Epithelial cell of prostate (primary cell): ENCODE results near the gene RASA4.
"Not testable (repeated sequence)": the region's sequence is repeated elsewhere in the genome, so short reads cannot be mapped to it uniquely, and the experiment has no call there.

Experiments
- DNase-seq: peaks from one replicate; pipeline ENCODE4 v3.0.0-alpha.2; 2011; ENCODE audit warnings: low read depth, low spot score
- H3K27ac ChIP-seq: fragments of 450-650 bp; 2 replicates; pipeline ENCODE4 v1.5.1; 2017; ENCODE audit warnings: mild to moderate bottlenecking

RASA4 gene

GRCh38 chr7:102616507-102617125 is at the start of gene RASA4:
RASA4 (minus strand) TSS chr7:102616756; CDS start chr7:102616689, 67 bp downstream.
- not testable (repeated sequence) for DNase-seq, H3K27ac ChIP-seq

DNA sequence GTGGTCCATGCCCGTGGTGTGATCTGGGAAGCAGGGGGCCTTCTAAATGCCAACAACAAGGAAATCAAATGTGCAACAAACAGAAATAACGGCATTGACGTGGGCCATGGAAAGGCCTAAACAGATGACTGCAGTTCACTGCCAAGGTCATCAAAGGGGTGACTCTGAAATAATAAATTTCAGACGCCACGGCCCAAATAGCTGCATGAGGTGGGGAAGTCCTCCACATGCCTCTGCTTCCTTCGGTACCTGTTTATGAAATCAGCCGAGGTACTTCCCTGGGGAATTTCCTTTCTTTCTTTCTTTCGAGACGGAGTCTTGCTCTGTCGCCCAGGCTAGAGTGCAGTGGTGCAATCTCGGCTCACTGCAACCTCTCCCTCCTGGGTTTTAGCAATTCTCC is 48.2 kb upstream of the RASA4 start:
- DNase-seq, result not testable (repeated sequence)

DNA sequence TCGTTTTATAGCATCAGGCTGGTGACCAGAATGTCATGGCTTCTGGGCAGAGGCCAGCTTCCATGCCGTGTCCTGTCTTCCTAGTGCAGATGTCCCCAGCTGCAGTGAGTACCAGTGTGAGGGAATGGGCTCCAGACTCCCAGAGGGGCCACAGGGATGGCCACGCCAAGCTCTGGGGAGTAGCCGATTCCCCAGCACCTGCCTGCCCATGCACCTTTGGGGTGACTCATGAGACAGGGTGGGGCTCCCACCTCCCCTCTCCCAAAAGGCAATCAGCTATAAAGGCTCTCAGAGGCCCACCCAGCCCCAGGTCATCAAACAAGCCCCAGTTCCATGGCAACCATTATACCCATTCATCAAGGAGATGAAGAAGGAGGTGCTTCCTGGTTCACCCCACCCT is 33.4 kb upstream of the RASA4 start, which contains the start of gene SPDYE2B:
SPDYE2B (plus strand) TSS at position 396 of the 400 bp plus-strand sequence. CDS start 2,030 bp downstream, outside the sequence.
- H3K27ac ChIP-seq, DNase-seq: not testable (repeated sequence)

More for the DNA sequence above, 48.2 kb upstream of the RASA4 start:
- not testable (repeated sequence) for H3K27ac ChIP-seq

DNA sequence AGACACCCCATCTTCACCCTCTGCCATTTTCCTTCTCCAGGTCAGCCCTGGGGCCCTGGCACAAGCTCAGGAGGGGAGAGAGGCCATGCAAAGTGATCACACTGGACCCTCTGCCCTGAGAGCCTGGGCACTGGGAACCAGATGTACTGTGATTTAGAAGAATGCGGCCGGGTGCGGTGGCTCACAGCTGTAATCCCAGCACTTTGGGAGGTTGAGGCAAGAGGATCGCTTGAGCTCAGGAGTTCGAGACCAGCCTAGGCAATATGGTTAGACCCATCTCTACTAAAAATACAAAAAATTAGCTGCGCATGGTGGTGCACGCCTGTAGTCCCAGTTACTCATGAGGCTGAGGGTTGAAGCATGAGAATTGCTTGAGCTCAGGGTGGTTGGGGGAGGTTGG is 31.3 kb upstream of the RASA4 start:
- DNase-seq, H3K27ac ChIP-seq: not testable (repeated sequence)

GRCh38 chr7:102643404-102643803 is 26.8 kb upstream of the RASA4 start:
- DNase-seq, H3K27ac ChIP-seq: not testable (repeated sequence)

GRCh38 chr7:102642691-102643090 is 26.1 kb upstream of the RASA4 start, which contains the start of gene UPK3BL1:
UPK3BL1 (minus strand) TSS chr7:102642791; CDS start chr7:102642741, 50 bp downstream.
- not testable (repeated sequence) for DNase-seq, H3K27ac ChIP-seq

GRCh38 chr7:102638848-102639247 is 22.3 kb upstream of the RASA4 start:
- not testable (repeated sequence) for H3K27ac ChIP-seq

GRCh38 chr7:102636956-102637355 is 20.4 kb upstream of the RASA4 start:
- not testable (repeated sequence) for H3K27ac ChIP-seq, DNase-seq

More at GRCh38 chr7:102638848-102639247, 22.3 kb upstream of the RASA4 start:
- not testable (repeated sequence) for DNase-seq

GRCh38 chr7:102635354-102635753 is 18.8 kb upstream of the RASA4 start:
- H3K27ac ChIP-seq, DNase-seq: not testable (repeated sequence)

DNA sequence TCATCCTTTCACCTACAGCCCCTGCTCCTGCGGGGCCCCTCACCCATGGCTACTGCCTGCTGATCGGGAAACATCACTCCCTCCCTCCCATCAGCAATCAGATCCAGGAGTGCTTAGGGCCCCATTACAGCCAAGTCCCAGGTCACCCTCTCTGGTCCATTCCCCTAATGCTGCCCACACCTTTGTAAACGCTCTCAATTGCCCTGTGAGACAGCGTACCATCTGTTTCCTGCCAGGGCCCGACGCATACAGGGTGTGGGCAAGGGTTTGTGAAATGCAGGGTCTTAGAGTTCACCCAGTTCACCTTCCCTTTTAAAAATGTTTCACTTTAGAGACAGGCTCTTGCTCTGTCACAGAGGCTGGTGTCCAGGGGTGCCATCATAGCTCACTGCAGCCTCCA is 17.7 kb upstream of the RASA4 start:
- not testable (repeated sequence) for DNase-seq, H3K27ac ChIP-seq

DNA sequence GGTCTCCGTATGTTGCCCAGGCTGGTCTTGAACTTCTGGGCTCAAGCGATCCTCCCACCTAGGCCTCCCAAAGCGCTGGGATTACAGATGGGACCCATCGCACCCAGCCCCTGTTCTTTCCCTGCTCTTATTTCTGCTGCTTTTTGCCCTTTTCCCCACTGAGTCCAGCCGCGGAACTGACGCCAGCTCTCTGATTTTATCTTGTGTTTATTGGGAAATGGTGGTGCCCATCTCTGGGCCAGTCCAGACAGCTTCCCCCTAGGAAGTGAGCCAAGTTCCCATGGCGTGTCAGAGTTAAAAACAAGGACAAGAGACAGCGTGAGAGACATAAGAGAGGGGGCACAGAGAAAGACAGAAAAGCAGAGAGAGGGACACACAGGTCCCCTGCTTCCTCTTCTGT is 14.1 kb upstream of the RASA4 start:
- DNase-seq, H3K27ac ChIP-seq: not testable (repeated sequence)

DNA sequence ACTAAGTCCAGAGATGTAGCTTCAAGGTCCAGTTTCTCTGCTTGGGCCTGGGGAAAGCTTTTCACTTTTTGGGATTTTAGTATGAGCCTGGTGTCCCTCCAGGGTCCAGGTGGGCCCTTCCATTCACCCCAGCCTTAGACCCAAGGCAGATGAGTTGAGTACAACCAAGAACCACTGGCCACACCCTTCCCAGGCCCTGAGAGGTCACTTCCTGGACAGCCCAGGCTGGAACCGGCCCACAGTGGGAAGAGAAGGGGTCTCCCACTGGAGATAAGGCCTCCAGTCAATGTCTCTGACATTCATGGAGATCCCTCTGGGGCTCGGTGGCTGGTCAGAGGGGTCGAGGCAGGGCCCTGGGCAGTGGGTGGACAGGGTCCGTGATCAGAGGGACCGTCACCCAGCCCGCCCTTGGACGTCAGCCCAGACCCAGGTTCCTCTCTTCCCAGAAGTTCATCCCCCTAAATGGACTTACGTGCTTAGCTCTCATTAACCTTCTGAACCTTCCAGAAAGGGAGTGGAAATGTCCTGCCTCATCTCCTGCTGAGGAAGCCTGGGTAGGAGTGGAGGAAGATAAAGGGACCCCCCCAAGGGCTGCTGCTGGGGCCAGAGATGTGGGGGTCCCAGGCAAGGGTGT is 10.8 kb upstream of the RASA4 start:
- DNase-seq, H3K27ac ChIP-seq: not testable (repeated sequence)

- not testable (repeated sequence) for DNase-seq, H3K27ac ChIP-seq
These were observed 1.6 kb upstream of the RASA4 start for GRCh38 chr7:102618122-102618521.

DNA sequence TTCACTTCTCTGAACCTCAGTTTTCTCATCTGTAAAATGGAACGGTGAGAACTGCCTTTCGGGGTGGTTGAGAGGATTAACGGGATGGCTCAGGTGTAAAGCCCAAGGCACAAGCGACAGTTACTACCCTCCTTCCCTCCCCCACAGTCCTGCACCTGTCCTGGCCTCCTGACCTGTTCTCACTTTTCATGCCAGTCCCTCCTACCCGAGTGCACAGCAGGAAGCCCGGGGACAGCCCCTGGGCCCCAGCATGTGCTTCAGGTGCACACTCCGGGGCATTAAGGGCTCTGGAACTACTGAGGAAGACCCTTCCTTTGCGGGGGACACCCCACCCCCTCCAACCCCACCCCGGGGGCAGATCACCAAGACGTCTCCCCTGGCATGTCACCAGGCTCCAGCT is 626 bp downstream of the RASA4 start:
- not testable (repeated sequence) for DNase-seq, H3K27ac ChIP-seq

- not testable (repeated sequence) for DNase-seq, H3K27ac ChIP-seq
These were observed 1.7 kb downstream of the RASA4 start for GRCh38 chr7:102614873-102615272.

DNA sequence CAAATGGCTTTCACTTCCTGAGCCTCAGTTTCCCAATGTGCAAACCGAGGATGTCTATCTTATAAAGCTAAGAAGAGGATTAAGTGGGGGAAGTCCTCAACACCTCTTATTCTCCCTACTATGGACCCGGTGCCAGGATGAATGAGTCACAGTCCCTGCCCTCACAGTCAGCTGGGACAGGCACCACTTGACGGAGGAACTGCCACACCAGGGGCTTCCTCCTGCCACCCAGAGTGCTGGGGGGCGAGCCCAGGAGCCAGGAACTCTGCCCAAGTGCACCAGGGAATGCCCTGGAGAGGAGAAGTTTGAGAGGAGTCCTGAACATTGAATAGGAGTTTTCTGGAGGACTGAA is 2.2 kb downstream of the RASA4 start:
- DNase-seq, H3K27ac ChIP-seq: not testable (repeated sequence)

- not testable (repeated sequence) for H3K27ac ChIP-seq, DNase-seq
These were observed 2.8 kb downstream of the RASA4 start for GRCh38 chr7:102613575-102614345.

DNA sequence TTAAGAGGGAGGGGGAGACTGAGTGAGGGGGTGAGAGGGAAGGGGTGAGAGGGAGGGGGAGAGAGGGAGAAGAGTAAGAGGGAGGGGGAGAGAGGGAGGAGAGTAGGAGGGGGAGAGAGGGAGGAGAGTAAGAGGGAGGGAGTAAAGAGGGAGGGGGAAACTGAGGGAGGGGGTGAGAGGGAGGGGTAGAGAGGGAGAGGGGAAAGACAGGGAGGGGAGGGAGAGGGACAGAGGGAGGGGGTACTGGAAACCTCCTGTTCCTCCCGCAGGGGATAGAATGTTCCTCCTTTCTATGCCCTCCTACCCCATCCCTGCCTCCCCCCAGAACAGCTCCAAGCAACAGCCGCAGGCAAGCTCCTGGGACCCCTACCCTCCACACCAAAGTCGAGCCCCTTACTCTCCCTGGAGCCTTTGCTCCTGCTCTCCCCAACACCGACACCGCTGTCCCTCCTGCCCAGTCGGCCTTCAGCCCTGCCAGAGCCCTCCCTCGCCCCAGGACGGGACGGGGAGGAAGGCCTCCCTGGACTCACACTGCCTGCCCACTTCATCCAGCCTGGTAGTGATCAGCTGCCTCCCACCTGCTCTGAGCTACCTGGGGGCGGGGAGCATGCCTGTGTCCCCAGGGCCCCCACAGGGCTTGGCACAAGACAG is 4.8 kb downstream of the RASA4 start:
- DNase-seq, H3K27ac ChIP-seq: not testable (repeated sequence)

DNA sequence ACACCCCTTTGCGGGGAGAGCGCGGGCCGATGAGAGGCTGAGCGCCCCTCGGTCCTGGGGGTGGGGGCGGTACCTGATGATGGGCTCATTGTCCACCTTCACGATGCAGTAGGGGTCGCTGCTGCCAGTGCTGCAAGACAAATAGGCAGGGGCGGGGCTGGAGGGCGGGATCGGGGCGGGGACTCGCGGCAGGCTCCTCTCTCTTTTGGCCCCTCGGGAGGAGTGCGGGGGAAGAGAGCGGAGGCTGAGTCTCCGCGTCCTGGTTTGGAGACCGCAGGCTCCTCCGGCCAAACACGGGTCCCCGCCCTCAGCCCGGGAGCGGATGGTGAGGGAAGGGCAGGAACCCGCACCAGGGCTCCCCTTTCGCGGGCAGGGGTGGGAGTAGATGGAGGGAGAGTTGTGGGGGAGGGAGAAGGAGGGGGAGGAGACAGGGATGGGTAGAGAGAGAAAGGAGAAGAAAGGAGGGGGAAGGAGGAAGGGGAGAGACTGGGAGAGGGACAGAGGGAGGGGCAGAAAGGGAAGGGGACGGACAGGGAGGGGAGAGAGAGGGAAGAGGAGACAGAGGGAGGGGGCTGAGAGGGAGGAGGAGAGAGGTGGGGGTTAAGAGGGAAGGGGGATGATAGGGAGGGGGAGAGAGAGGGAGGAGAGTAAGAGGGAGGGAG is 5.4 kb downstream of the RASA4 start:
- not testable (repeated sequence) for DNase-seq, H3K27ac ChIP-seq

- H3K27ac ChIP-seq, DNase-seq: not testable (repeated sequence)
These were observed 6.1 kb downstream of the RASA4 start for GRCh38 chr7:102610441-102610840.
